A204.1 (cell line): ENCODE results near the gene RIMS1.
"Not testable (repeated sequence)": the region's sequence is repeated elsewhere in the genome, so short reads cannot be mapped to it uniquely, and the experiment has no call there.

Source experiments
- FAIRE-seq: peaks from 2 replicates; lab custom pipeline; 2012; peaks lifted over from hg19 to GRCh38; lab: Jason Lieb, UNC

Gene RIMS1

DNA sequence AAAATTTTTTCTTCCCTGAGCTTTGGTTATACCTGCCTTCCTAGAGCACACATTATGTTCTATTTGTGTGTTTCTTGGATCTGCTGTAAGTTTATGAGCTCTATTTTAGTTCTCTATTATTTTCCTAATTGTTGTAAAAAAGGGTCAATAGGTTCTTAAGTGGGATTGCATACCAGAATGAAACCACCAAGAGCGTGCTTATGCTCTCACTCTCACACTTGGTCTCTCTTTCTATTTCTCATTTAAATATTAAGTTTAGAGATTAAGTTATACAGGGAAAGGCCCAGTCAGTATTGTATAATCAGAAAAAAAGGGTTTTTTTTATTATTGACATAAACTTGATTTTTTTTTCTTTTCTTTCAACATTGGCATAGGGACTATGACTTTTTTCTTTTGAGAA lies 96.8 kb downstream of the RIMS1 start:
- FAIRE-seq = no peak

DNA sequence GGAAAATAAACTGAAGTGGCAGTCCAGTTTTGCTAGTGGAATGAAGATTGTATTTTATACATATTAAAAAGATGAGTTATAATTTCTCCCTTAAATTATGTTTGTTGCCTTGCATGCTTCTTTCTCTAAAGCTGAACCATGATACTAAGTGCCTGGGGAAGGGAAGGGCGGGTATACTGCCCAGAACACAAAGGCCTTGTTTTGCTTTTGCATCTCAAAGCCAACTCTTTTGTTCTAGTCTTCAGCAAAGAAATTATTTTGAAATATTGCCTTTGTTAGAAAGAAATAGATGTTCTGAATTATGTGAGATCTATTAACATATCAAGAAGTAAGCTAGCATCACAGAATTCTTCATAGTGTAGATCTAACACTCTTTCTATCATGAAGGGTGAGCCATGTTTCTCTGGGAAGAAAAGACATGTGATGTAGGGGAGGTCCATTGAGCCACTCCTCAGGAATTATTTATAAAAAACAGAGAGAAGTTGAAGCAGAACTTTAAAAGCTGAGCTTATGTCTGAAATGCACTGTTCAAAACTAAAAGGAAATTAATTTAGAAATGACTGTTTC lies 108.4 kb downstream of the RIMS1 start:
- FAIRE-seq = no peak

DNA sequence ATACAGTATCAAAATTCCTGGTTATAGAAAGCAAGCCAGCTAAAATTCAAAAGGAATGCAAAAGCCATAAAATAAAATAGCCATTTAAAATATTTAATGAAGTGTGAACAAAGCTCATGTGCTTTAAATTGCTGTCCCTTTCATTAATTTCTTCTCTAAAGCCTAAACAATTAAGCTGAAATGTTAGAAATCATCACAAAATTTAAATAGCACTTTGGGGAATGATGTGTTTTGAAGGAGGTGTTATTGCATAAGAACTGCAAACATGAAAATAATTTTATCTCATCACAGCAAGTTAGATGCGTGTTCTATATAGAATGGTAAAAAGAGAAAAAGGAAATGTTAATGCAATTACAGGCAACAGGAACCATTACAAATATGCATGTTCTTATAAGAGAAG lies 111.0 kb downstream of the RIMS1 start:
- no peak for FAIRE-seq

DNA sequence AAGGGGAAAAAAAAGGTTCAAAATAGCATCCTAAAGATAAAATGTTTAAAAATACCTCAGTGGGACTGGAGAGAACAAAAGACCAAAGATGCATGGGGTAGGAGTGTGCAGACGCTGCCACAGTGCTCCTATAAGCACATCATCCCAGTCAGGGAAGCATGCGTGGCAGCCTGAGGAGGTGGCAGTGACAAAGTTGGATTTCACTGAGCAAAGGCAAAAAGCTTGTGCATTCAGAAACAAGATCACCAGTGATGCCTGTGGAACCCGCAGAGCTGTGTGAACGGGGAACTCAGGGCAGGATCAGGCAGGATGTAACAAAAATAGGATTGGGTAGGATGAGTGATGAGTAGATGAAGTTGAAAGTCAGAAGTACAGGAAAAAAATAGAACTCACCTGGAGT lies 116.1 kb downstream of the RIMS1 start:
- FAIRE-seq = no peak

DNA sequence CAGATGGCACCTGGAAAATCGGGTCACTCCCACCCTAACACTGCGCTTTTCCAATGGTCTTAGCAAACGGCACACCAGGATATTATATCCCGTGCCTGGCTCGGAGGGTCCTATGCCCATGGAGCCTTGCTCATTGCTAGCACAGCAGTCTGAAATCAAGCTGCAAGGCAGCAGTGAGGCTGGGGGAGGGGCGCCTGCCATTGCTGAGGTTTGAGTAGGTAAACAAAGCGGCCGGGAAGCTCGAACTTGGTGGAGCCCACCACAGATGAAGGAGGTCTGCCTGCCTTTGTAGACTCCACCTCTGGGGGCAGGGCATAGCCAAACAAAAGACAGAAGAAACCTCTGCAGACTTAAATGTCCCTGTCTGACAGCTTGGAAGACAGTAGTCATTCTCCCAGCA lies 120.2 kb downstream of the RIMS1 start:
- FAIRE-seq = not testable (repeated sequence)

DNA sequence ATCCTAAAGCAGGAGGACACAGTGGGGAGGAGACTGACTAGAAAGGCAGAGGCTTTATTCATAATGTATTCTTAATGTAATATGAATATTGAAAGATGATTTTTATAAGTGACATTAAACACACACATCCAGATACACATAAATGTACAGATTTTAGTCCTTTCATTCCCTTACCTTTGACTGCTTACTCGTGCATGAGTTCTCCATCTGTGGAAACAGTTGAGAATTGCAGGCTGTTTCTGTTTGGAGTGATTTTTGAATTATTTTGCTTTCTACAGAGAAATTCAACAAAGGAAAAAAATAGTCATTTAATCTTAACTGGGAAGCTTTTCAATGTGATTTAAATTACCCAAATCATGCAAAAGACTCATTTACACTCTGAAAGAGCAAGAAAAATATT lies 136.5 kb downstream of the RIMS1 start:
- no peak for FAIRE-seq

DNA sequence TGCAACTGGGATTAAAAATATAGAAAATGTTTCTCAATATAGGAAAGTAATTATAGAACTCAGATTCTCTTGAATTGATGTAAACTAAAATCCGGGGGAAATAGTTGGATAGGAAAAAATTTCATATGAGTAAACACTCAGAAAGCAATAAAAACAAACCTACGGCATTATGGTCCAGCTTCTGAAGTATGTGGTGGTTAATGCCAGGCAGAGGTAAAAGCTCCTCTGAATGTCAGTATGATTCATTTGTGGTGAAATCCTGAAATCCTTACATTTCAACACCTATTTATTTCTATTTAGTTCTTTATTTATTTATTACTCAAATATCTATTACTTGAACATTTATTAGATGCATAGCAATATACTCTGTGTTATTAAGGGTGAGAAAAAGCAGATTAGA lies 145.1 kb downstream of the RIMS1 start:
- no peak for FAIRE-seq

DNA sequence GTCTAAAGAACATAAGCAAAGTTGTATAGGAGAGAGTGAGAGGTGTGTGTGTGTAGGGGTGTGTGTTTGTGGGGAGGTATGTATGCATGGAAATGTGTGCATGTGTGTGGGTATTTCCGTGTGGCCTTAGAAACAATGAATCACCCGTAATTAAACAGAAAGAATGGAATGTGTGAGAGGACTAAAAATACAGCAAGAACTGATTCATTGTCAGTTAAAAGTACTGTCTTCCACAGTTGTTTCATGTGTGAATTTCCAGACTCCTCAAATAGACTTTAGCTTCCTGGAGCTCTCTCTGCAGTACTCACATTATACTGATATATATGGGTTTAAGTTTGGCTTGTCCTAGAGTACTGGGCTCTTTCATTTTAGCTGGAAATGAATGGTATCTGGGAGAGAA lies 145.7 kb downstream of the RIMS1 start:
- FAIRE-seq = no peak

DNA sequence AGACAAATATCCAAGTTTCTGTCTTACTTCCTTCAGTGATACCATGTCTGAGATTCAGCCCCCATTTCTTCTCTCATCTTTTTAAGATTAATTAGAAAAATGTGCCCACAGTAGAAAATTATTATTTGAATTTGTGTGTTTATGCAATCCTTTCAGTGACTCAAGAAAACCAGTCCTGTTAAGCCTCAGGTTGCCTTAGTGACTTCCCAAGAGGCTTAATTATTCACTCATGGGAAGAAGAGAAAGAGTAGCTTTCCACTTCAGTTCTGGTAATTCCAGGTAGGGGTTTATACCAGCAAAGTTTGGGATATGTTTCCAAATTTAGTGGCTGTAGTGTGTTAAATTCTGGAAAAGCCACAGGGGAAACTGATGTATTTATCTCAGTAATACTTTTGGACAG lies 149.1 kb downstream of the RIMS1 start:
- no peak for FAIRE-seq

DNA sequence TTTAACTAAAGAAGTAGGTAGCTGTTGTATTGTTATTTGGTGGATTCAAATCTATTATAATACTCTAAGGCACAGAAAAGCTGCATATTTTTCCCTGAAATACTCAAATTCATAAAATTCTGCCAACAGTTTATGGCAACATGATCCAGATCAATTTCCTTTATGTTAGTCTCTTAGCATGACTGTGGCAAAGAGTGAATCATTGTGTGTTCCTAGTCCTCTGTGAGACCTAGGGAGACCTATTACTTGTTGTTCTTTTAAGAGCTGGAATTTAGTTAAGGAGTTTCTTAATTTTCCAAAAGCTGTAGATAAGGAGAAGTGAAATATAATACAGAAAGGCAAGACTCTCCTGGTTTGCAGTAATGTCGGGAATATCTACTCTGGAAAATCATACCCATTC lies 149.6 kb downstream of the RIMS1 start:
- no peak for FAIRE-seq

DNA sequence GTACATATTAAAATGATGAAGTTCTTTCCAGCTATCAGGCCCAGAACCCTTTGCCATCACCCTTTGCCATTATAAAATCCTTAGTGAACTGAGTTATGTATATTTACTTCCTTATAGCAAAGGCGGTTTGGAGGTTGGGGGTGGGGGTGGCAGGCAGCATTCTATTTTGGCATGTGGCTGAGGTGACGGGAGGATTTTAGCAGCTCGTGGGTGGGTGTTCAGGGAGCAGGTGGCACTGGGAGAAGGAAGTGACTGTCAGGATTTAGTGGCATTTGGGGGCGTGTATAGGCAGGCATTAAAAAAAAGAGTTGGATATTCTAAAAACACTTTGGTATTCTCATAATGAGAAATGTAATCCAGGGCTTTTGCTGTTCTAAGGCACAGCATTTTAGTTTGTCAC lies 150.7 kb downstream of the RIMS1 start:
- FAIRE-seq = no peak

DNA sequence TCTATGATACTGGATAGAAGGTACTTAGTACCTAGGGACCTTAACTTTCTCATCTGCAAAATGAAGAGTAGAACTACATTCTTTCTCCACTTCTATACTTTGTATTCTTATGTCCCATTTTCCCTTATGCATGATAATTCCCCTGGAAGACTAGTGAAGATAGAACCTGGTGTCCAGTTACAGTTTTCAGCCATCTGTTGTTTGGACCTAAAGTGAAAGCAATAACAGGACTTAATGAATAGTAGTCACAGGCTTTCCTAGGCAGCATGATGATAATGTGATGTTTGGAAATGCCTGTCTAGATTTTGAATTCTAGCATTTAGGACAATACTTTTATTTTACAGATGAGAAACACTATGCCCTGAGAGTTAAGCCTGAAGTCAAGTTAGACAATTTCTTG lies 153.8 kb downstream of the RIMS1 start:
- no peak for FAIRE-seq

DNA sequence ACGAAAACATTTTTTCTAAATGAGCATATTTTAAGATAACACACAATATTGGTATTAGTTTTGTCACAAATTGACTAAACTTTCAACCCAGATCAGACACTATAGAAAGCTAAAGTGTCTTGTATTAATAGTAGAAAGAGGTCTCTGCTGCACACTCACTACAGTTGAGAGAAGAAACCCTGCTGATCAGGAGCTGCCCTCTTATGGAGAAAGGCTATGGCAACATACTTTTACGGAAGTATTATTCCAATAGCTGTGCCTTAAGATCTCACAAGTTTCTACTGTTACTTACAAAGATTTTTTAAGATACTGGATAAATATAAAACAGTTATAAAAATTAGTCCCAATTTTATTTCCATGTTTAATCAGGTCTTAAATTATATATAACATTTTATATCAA lies 155.7 kb downstream of the RIMS1 start:
- peak; percentile 6 for FAIRE-seq

DNA sequence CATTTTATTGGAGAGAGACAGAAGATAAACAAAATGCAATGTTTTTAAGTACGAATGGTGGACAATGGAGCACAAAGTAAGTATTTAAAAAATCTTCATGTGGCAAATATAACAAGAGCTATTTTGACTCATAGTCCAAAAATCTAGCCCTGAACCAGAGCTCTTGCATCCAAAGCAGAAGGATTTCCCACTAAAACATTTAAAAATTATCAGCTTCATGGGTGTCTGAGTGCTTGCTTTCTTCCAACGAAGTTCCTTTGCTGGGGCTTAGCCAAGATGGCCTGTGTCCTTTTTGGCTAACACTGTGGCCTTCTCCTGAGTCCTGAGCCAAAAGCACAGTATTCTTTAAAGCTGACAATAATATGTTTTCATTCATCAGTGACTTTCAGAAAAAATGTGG lies 161.7 kb downstream of the RIMS1 start:
- no peak for FAIRE-seq

DNA sequence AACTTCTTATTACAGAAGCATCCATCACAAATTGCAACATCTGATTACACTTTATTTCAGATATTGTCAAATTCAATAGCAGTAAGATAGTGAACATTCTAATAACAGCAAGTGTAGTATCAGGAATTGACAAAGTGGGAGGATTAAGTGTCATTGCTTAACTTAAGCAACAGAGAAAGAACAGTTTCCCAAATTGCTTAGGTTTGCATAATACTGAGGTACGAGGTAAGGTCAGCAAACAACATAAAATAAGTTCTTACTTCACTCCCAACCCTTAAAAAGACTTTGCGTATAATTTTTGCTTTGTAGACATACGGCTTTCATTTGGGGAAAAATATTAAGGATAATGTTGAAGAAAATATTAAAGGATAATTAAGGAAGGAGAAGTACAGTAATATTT lies 163.0 kb downstream of the RIMS1 start:
- no peak for FAIRE-seq

DNA sequence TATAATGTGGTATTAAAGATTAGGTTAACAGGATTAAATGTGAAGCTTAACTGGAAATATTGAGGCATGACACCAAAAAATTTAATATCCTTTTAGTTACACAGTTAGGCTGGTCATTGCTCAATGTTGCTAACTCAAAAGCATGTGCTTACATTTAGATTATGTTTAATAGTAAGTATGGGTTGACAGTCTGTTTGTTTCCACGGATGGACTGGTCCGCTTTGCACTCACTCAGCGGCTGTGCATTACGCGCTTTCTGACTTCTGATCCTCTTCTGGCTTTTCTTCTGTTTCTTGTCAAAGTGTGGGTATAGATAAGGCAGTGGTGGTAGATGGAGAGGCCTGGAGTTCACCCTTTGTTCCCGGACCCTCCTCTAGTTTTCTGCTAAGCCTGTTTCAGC lies 174.9 kb downstream of the RIMS1 start:
- no peak for FAIRE-seq

DNA sequence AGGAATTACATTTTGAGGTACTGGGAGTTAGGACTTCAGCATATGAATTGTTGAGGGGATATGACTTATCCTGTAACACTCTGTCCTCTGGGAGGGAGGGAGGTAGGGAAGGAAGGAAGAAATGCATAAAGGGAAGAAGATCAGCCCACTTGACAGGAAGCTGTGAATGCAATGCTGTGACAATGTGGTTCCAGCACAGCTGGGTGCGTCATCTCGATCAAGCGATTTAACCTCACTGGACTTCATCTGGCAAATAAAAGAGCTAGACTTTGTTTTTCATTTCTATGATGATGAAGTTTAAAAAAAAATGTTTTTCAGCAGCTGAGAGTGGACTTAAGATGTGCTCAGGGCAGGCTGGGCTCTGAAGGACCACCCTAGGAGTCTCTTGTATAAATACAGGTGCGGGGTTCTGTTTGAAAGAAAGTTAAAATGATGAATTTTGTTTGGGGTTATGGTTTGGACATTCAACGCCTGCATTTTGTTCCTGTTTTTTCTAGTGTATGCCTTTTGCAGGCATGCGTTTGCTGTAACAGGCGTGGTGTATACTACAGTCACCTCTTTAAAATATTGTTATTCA lies 178.1 kb downstream of the RIMS1 start:
- FAIRE-seq = no peak

DNA sequence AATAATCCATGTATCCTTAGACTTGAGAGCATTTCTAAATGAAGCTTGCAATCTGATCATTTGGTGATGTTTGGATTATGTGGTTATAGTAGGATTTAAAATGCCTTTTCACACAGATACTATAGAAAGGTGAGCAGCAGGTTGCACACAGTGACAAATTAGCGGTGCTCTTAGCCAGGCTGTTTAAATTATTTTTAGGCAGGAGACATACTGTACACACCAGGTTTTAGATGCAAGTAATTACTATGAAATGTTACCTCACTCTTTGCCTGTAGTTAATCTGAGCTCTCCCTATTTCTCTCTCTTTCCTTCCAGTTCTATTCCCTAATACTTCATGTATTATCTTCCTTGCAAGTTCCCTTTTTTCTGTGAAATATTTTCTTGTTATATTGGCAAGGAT lies 191.7 kb downstream of the RIMS1 start:
- FAIRE-seq = no peak

DNA sequence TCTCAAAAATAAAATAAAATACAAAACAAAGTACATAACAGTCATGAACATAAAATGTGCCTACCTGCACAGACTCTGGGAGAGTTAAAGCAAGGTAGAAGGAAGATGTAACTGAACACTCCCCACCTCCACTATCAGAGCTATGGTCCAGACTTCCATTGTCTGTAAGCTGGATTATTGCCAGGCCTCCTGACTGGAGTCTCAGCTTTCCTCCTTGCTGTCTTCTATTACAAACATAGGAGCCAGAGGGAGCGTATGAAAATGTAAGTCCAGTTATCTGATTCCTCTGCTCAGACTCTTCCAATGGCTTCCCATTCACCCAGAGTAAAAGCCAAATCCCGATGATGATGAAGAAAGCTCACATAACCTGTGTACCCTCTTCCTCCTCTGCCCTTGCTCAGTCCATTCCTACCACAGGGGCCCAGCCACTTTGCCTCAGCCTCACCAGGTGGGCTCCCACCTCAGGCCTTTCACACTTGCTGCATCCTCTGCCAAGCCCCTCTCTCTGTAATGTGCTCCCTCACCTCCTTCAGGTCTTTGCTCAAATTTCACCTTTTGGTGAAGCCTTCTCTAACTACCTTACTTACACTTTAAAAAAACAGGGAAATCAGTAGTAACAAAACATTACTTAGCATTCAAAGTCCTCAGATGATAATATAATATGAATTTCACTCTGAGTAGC lies 194.1 kb downstream of the RIMS1 start:
- no peak for FAIRE-seq

DNA sequence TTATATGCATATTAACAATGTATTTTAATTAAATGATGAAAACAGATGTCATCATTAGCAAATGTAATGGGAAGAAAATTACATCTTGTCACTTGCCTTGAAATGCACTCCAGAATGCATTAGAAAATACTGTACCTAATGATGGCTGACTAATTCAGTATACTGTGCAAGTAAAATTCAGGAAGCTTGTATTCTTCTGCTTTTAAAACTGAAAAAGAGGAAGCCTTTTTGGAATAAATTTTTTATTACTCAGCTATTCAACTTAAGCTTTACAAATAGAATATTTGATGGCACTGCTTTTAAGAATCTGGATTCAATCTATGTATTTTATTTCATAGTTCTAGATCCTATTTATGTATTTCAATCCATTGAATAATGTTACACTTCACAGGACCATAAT lies 195.5 kb downstream of the RIMS1 start:
- no peak for FAIRE-seq

DNA sequence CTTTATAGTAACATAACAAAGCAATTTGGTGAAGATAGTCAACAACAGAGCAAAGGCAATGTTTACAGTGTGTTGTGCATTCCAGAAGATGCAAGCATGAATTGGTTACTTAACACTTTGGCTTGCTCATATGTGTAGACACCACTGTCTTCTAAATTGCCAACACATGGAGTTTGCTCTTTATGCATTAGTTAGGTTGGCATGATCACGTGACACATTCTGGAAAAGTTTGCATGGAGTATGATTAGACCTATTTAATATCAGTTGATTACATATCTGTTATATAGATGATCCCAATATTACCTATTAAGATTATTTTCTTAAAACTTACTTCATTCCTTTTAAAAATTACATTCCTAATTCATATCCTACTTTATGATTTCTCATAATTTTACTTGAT lies 197.6 kb downstream of the RIMS1 start:
- peak; percentile 37 for FAIRE-seq

DNA sequence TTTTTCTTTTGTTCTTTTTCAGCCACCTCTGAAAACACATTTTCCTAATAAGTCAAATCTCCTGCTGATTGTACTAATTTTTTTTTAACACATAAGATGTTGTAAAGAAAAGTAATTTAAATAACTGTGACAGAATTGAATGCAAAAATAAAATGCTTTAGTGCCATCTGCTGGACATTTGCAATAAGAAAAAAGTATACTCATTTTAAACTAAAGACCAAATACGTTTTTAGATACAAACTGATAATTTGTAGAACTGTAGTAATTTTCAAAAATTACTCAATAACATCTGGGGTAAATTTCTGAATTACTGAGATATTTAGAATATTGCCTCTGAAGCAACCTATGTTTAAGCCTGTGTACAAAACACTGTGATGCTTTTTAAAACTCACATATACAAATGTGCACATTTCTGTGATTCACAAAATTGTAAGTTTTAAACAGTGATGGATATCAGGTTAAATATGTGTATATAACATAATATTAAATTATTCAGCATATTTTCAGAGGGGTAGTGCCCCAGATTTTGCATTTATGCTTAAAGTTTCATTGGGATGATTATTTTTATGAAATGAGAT lies 198.7 kb downstream of the RIMS1 start:
- peak; percentile 99 for FAIRE-seq

DNA sequence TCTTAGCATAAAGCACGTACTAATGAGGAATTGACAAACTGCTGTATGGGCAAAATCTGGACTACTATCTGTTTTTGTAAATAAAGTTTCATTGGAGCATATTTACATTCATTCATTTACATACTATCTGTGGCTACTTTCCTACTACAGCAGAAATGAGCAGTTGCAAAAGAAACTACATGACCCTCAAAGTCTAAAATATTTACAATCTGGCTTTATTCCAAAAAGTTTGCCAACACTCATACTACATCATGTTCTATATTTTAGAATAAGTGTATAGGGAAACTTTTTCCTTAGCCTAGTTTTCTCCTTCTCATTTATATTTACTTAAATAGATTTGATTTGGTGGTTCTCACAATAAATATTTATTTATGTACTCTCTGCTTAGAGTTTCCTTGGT lies 208.2 kb downstream of the RIMS1 start:
- no peak for FAIRE-seq

DNA sequence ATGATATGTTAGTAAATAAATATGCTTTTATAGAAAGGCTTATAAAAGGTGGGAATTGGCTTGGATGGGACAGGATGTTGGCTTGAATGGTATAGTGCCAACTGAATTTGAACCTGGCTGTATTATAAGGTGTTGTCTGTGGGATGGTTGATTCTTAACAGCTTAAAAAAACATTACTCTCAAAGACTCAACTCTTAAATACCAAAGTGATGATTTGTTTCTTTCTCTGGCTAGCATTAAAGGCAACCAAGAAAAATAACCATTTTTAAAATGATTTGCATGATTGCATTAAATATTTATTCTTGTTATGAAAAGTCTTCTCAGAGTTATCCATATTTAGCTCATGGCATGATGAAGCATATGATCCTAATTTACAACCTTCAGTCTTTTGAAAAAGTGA lies 216.2 kb downstream of the RIMS1 start:
- no peak for FAIRE-seq
